NCI-H1092 (cell line): ENCODE measurements around the gene LOXL4.

Source experiments
- DNase-seq: peaks from one replicate; lab custom pipeline; 2025; lab: John Stamatoyannopoulos, UW

The LOXL4 gene

GRCh38 chr10:98295401-98295811 is 27.4 kb upstream of the LOXL4 start:
- no peak for DNase-seq

- no peak for DNase-seq
Measured at GRCh38 chr10:98294270-98294627, 26.3 kb upstream of the LOXL4 start.

GRCh38 chr10:98293550-98294269 is 25.7 kb upstream of the LOXL4 start:
- no peak for DNase-seq

GRCh38 chr10:98292971-98293370 is 25.0 kb upstream of the LOXL4 start:
- no peak for DNase-seq

GRCh38 chr10:98289802-98290209 is 21.8 kb upstream of the LOXL4 start:
- no peak for DNase-seq

- DNase-seq, result no peak
Measured at GRCh38 chr10:98287321-98287720, 19.3 kb upstream of the LOXL4 start.

GRCh38 chr10:98286419-98286818 is 18.4 kb upstream of the LOXL4 start:
- DNase-seq, result no peak

- DNase-seq, result no peak
Measured at GRCh38 chr10:98285416-98285815, 17.4 kb upstream of the LOXL4 start.

GRCh38 chr10:98276311-98276710 is 8.3 kb upstream of the LOXL4 start:
- DNase-seq, result no peak

- DNase-seq, result no peak
Measured at GRCh38 chr10:98274562-98274961, 6.6 kb upstream of the LOXL4 start.

GRCh38 chr10:98273057-98273850 is 5.3 kb upstream of the LOXL4 start:
- no peak for DNase-seq

- no peak for DNase-seq
Measured at GRCh38 chr10:98272656-98273055, 4.7 kb upstream of the LOXL4 start.

GRCh38 chr10:98272245-98272644 is 4.3 kb upstream of the LOXL4 start:
- DNase-seq, result no peak

- no peak for DNase-seq
Measured at GRCh38 chr10:98270786-98271185, 2.8 kb upstream of the LOXL4 start.

- DNase-seq, result no peak
Measured at GRCh38 chr10:98270073-98270740, 2.2 kb upstream of the LOXL4 start.

GRCh38 chr10:98269435-98269912 is 1.5 kb upstream of the LOXL4 start:
- DNase-seq, result peak; percentile 50

GRCh38 chr10:98268694-98269431 is 869 bp upstream of the LOXL4 start:
- peak; percentile 42 for DNase-seq

- no peak for DNase-seq
Measured at GRCh38 chr10:98267069-98267893, 713 bp downstream of the LOXL4 start.

- DNase-seq, result no peak
Measured at GRCh38 chr10:98266647-98267046, 1.3 kb downstream of the LOXL4 start.

- DNase-seq, result no peak
Measured at GRCh38 chr10:98265403-98266378, 2.3 kb downstream of the LOXL4 start.
